ENCODE results near the gene GALNT7. TPM values are rescaled to one million over a fixed set of nuclear protein-coding genes. Genes with fewer than 3 reads are reported as not detected.

The GALNT7 gene
- total and polyA plus RNA-seq, 2 of the 13 experiments (the other 11 are each of a cell fraction or from before 2014, with no cell fraction given), result 0.08 to 0.13 TPM

DNA sequence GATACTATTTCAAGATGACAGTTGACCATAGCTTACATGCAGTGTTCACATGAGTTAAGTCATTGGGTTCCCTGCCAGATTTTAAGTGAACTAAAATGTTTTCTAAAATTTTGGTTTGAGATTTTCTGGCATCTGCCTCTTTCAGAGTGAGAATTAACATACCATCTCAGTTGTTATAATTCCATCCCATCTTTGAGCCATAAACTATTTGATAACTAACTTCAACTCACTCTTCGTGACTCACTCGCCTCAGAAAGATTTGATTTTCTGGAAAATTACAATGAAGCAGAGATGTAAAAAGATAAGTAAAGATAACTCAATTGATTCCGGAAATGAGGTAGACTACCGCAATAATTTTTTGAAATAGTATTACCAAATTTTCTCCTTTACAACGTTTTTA is 103.7 kb downstream of the GALNT7 start (continued):
- TF ChIP-seq, protein P1, sequence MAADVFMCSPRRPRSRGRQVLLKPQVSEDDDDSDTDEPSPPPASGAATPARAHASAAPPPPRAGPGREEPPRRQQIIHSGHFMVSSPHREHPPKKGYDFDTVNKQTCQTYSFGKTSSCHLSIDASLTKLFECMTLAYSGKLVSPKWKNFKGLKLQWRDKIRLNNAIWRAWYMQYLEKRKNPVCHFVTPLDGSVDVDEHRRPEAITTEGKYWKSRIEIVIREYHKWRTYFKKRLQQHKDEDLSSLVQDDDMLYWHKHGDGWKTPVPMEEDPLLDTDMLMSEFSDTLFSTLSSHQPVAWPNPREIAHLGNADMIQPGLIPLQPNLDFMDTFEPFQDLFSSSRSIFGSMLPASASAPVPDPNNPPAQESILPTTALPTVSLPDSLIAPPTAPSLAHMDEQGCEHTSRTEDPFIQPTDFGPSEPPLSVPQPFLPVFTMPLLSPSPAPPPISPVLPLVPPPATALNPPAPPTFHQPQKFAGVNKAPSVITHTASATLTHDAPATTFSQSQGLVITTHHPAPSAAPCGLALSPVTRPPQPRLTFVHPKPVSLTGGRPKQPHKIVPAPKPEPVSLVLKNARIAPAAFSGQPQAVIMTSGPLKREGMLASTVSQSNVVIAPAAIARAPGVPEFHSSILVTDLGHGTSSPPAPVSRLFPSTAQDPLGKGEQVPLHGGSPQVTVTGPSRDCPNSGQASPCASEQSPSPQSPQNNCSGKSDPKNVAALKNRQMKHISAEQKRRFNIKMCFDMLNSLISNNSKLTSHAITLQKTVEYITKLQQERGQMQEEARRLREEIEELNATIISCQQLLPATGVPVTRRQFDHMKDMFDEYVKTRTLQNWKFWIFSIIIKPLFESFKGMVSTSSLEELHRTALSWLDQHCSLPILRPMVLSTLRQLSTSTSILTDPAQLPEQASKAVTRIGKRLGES (CRISPR knock-in tag; IDR thresholded peaks at IDR 0.05; ENCODE audit: borderline replicate concordance), result no peak
- no peak for TF ChIP-seq ZNF761 (CRISPR knock-in tag; conservative IDR thresholded peaks at IDR 0.05)

DNA sequence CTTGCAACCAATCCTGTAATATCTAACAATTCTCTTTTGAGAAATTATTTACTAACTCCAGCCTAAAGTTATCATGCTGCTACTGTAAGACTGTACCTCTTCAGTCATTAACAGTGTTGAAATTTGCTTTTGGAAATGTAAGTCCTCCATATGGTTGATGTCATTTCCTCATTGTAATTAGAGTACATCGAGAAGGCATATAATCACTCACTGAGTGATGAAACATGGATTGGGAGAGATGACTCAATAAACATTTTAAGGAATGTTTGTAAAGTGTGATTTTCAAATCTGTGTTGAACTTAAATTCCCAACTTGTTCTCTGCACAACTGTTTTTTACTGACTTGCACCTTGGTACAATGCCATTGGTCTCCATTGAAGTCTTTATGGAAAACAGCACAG is 104.4 kb downstream of the GALNT7 start:
- no peaks in the 10 kb centered on the region for H3K9me3 ChIP-seq (ENCODE audit: low read length)
- no peak overlapping the region for H2AFZ ChIP-seq (ENCODE audit: low read length)
- no peak for ATAC-seq
- H3K27me3 ChIP-seq (ENCODE audit: control insufficient read depth in 1 of 2, insufficient read depth in 2 of 2, low read length in 2 of 2), result no peaks in the 10 kb centered on the region; a peak in 1 of 5 replicates
- H3K79me2 ChIP-seq (ENCODE audit: insufficient read depth, low read length), result no peaks in the 10 kb centered on the region
- no peak for FAIRE-seq
- no peak overlapping the region for H3K27ac ChIP-seq (ENCODE audit: extremely low read length, insufficient read depth, low read length)
- ChIA-PET CTCF (ENCODE audit: low intra/inter-chr PET ratio, low total read pairs) (no interaction called here), POLR2A (no interaction called here)
- H4K20me1 ChIP-seq (ENCODE audit: insufficient read depth, low read length), result no peaks in the 10 kb centered on the region
- in situ Hi-C loops (cut with HindIII; ENCODE audit: extremely low pct_ligation_motif_present, low pct_unique_long_range_greater_than_20kb) (no loop called here), intact Hi-C loops (cut with micrococcal nuclease; ENCODE audit: unreplicated experiment) (no loop called here)
- no peaks in the 10 kb centered on the region for H3K36me3 ChIP-seq (replicated peaks in 1 of 2; ENCODE audit: control insufficient read depth in 1 of 2, insufficient read depth in 2 of 2, low read length in 2 of 2)
- H3K4me2 ChIP-seq (ENCODE audit: low read depth, low read length), result no peak overlapping the region
- DNase-seq (ENCODE audit: low spot score), result no peak
- TF ChIP-seq PTBP1 (IDR thresholded peaks at IDR 0.05; ENCODE audit: low read depth, low read length, poor library complexity, severe bottlenecking) (no peak), ZNF343 (CRISPR knock-in tag; IDR thresholded peaks at IDR 0.05) (no peak), ZFP62 (CRISPR knock-in tag; IDR thresholded peaks at IDR 0.05) (no peak), MAFF (IDR thresholded peaks at IDR 0.05; ENCODE audit: low read depth, low read length) (no peak), PHB2 (IDR thresholded peaks at IDR 0.05; ENCODE audit: partially characterized antibody) (no peak), TAF15 (IDR thresholded peaks at IDR 0.05; ENCODE audit: low read depth, low read length, poor library complexity, severe bottlenecking) (no peak), SMC3 (IDR thresholded peaks at IDR 0.05; ENCODE audit: low read length) (no peak)
- TF ChIP-seq, protein P2, sequence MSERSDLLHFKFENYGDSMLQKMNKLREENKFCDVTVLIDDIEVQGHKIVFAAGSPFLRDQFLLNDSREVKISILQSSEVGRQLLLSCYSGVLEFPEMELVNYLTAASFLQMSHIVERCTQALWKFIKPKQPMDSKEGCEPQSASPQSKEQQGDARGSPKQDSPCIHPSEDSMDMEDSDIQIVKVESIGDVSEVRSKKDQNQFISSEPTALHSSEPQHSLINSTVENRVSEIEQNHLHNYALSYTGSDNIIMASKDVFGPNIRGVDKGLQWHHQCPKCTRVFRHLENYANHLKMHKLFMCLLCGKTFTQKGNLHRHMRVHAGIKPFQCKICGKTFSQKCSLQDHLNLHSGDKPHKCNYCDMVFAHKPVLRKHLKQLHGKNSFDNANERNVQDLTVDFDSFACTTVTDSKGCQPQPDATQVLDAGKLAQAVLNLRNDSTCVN (CRISPR knock-in tag; IDR thresholded peaks at IDR 0.05; ENCODE audit: borderline replicate concordance), result no peak
- TF ChIP-seq, protein P3, sequence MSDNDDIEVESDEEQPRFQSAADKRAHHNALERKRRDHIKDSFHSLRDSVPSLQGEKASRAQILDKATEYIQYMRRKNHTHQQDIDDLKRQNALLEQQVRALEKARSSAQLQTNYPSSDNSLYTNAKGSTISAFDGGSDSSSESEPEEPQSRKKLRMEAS (IDR thresholded peaks at IDR 0.05), result no peak
- no TSS peak for BruUV-seq (replicated peaks)
- no peaks in the 10 kb centered on the region for H3K4me1 ChIP-seq (ENCODE audit: insufficient read depth, low read length)
- H3K4me3 ChIP-seq (replicated peaks in 1 of 3; ENCODE audit: insufficient read depth in 1 of 3, low read depth in 2 of 3, low read length in 3 of 3), result no peak overlapping the region
- no peak overlapping the region for H3K9ac ChIP-seq (ENCODE audit: insufficient read depth, low read depth, low read length)
- 0% methylated on average over 1 of the region's 1 CpG for WGBS (ENCODE audit: low lambda C conversion rate)

Data from HepG2 (cell line).